NCI-H1092 (cell line): ENCODE data around the gene MTMR11.

Source experiments
- DNase-seq: peaks from one replicate; lab custom pipeline; 2025; lab: John Stamatoyannopoulos, UW

MTMR11 gene

DNA sequence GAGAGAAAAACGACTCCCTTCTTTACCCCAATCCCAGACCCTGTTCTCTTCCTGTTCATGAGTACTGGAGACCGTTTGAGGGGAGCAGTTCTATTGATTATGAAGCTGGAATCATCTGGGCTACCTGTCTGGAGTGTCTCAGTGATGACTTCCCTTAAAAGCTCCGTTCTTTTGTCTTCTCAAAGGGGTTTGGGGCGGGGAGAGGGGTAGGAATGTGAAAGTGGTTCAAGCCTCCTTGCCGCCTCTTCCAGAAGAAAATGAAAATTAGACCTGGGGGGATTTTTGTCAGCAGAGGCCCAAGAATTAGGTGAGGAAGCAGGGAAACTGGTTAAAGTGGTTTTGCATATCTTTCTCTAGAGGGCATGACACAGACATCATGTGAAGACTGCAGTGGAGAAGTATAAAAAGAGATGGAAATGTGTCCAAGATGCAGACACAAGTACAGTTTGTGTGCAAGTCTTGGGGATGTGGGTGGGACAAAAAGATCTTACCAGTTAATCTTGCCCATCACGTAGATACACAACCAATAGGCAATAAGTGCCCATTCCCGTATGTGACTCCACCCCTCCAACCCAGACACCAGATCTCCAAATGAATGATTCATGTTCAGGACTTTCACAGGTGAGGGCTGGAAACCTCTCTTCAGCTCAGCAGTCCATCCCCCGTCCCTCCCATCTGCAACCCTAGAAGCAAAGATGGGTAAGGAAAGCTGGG is 470 bp upstream of the MTMR11 start:
- DNase-seq: no peak

DNA sequence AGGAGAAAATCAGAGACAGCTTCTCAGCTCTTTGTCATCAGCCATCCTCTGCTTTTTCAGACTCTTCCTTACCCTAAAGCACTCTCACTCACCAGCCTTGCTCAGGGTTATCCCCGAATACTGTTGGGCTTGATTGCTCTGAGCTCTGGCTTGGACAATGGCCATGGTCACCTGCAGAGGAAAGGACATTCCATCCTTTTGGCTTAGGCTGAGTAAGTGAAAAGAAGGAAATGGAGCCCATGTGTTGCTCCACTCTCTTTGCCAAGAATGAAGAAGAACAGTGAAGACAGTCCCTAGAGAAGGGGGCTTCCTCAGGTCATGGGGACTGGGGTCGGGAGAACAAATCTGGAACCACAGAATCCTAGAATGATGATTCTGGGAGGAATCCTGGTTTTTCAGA is 2.3 kb downstream of the MTMR11 start:
- no peak for DNase-seq

DNA sequence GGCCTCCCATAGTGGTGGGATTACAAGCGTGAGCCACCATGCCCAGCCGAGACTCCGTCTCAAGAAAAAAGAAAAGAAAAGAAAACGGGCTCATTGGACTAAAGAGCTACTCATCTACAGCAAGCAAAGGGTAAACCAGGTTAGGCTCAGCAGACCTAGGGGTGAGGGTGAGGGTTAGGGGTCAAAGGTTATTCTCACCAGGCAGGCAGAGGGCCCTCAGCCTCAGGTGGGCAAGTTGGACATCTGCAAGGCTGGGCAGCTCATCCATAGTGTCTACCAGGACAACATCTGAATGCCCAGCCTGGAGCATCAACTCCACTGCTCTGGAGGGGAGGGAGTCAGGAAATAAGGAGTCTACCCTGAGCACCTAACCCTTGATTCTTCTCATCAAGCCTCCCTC is 3.5 kb downstream of the MTMR11 start:
- DNase-seq: no peak

DNA sequence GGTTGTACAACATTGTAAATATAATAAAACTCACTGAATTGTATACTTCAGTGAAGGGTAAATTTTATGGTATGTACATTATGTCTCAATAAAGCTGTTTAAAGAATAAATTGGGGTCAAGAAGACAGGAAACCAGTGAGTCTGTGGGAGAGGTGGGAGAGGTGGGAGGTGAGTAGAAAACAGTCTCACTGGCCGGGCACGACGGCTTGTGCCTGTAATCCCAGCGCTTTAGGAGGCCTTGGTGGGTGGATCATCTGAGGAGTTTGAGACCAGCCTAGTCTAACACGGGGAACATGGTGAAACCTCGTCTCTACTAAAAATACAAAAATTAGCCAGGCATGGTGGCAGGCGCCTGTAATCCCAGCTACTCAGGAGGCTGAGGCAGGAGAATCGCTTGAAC is 4.2 kb downstream of the MTMR11 start:
- DNase-seq: no peak

DNA sequence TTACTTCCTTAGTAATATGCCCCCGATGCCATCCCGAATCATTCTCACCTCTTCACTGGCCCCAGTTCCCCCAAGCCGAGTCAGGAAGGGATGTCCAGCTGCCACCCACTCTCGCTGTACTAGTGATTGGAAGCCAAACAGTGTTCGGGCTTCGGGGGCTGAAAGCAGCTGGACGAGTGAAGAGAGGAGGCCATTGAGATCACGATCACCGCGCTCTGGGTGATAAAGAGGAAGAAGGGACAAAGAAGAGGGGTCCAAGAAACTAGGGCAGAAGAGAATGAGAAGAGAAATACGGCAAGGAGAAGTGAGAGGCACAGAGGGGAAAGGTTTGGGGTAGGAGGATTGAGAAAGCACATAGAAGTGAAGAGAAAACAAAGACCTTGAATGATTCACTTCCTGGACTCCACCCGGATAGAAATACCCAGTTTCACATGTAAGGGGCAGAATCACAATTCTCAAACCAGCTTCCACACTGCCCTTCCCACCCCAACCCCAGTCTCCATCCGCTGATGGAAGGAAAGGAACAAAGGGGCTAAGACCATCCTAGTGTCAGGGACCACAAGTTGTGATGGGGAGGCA is 5.4 kb downstream of the MTMR11 start:
- DNase-seq: no peak

DNA sequence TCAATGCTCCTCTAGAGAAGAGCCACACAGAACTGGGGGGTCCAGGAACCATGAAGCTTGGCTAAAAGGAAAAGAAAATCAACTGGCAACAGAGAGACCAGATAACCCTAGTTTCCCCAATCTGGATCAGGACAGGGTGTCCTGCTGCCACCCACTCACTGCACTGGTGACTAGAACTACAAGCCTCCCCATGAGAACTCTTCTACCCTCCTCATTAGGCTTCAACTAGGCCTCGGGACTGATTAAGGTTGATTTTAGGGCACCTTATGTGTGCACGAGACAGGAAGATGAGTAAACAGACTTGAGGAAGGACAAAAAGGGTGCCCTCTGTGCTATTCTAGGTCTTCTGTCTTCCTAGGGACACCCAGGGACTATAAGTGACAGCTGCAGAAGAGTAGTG is 6.8 kb downstream of the MTMR11 start:
- no peak for DNase-seq

DNA sequence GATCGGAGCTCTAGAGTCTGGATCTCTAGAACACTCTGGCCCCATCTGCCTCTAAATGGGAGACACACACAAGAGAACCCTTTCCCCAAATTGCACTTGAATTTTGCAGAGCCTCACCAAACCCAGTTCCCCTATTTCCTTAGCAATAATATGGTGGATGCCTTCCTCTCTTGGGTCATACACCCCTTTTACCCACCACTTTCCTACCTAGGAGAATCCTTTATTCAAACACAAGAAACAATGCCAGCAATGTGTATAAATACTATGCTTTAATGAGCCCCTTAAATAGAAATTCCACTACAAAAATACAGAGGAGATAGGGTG is 8.3 kb downstream of the MTMR11 start:
- DNase-seq: no peak

DNA sequence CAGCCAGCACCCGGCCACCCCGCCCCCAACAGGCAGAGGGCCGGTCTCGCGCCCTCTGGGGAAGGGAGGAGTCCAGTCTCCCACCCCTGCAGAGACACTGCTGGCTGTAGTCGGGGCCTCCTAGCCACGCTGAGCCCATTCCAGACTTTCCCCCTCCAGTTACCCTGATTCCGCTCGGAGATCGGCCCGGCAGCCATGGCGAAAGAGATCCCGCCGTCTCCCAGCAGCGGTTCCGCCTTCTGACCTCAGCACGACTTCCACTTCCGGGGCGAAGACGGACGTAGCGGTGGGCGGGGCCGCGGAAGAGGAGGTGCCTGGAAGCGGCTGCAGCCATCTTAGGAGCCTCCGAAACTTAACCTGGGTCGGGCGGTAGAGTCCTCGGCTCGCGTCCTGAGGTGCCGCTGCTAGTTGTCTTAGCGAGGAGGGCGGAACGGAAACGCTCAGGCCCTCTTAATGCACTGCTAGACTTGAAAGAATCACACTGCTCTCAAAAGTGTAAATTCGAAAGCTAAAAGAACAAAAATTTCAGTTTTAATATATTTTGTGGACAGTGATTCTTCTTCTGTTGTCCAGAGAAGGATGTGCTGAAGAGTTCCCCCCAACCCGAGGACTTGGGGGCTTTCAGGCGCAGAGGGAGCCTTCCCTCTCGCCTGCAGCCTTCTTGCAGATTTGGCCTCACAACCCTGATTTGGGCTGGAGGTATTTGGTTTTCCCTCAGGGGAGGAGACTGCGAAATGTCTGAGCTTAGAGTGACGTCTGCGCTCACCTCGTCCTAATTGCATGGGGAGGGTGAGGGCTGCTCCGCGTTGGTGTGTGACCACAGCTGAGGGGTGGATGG is 8.9 kb downstream of the MTMR11 start, which contains the start of gene SF3B4:
SF3B4 (minus strand) TSS at position 241 of the 838 bp plus-strand sequence; CDS start at position 197, 44 bp downstream.
- DNase-seq: peak; percentile 95

DNA sequence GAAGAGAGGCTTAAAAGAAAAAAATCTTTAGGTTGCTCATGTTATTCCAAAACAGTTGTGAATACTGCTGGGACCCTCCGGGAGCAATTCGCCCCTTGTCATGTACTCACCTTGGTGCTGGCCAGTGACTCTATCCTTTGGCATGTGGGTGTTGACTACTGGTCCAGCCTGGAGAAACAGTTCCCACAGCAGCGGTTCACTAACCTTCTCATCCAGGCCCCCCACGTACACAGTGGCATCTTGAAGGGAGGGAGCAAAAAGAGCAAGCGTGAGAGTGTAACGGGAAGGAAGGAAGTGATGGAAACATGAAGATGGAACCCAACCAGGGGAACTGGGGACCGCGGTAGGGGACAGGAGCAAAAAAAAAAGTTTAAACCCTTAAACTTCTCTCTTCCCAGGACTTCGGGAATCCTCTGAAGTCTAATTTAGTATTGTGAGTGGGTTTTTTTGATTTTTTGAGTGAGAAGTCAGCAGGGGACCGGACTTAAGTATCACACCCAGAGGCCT is 9.6 kb downstream of the MTMR11 start:
- no peak for DNase-seq

DNA sequence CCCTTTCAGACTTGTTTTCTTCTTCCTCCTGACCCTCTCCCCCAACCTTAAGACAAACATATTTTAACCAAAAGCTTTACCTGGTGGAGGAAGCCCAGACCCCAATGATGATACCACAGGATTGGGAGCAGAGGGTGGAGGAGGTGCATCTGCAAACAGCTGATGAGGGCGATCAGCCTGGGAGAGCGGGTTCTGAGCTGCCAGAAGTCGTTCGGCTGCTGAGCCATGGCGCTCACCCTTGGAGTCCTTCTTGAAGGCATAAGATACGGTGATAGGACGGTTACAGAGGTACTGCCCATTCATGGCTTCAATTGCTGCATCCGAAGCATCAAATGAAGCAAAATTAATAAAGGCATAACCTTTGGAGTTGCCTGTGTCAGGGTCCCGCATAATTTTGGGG is 10.4 kb downstream of the MTMR11 start:
- DNase-seq: no peak

DNA sequence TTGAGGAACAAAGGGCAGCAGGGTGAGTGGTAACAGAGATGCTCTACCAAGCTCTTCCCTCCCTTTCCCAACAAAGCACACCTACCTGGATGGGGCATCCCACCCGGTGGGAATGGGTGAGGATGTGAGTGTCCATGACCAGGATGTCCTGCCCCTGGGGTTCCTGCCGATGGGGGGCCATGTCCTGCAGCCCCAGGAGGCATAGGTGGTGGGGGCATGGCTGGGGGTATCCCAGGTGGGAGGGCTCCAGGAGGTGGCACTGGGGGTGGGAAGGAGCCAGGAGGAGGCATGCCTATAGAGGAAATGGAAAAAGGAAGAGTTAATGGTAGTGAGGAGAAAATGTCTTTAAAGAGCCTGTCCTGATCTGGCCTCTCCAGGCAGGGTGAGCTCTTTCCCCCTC is 10.9 kb downstream of the MTMR11 start:
- DNase-seq: no peak

DNA sequence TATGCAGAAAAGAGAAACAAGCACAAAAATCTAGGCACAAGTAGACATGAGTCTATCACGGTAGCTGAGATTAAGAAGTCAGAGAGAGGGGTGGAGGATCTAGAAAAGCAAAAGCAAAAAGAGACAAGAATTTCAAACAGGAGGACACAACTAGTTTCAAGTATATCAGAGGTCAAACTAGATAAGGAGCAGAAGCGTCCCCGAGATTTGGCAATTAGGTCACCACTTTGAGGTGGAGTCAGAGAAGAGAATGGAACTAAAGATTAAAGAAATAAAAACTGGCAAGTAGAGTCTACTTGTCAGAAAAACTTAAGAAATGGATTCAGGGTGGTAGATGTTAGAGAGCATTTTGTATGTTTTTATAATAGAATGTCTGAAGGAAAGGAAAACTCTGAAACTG is 11.3 kb downstream of the MTMR11 start:
- DNase-seq: no peak

DNA sequence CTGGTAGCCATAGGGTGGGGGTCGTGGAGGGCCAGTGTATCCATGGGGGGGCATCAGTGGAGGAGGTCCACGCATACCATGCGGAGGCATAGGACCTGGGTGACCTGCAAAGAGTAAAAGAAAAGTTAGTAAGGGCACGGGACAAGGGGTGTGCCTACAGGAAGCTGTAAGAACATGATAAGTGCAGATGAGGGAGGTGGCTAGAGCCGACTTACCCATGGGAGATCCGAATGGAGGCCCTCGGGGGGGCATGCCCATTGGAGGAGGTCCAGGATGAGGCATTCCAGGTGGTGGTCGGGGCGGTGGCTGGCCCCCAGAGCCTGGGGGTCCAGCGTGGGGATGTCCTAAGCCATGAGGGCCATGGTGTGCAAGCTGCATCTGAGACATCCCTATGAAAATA is 13.1 kb downstream of the MTMR11 start:
- DNase-seq: no peak

DNA sequence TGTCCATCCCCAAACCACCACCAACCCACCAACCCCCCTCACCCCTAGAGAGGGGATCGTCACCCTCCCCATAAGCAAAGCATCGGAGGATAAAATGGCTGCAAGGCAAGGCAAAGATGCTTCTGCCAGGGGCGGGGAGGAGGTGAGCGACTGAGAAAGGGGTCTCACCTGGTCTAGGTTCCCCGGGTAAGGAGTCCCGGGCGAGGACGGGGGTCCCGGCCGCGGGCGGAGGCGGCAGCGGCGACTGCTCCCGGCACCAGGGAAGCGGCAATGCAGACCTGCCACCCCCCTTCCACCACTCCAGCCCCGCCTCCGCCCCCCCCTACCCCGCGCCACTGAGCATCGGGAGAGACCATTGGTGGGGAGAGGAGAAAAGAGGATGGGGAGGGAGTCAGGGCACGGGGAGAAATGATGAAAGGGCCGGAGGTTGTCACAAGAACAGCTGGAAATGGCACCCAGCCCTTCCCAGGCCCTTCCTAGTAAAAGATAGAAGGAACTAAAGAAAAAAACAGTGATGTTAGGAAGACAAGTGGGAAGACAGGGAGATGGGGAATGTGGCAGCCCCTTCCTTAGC is 19.0 kb downstream of the MTMR11 start, which contains the start of gene SV2A:
SV2A (minus strand) TSS at position 274 of the 574 bp plus-strand sequence. CDS start 4,004 bp downstream, outside the sequence.
- DNase-seq: peak; percentile 57

DNA sequence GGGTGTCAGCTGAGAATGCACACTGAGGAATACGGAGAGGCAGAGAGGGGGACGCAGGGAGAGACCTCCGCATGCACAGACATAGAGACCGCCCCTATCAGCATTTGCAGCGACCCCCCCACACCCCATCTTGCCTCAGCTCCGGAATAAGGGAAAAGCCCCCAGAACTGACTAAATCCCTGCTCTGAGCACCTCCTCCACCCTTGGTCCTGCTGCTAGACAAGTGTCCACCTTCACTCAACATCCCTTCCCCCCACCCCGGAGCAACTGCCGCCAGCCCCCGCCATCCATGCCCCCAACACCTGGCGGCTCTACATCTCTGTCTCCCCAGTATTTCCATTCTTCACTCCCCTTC is 19.8 kb downstream of the MTMR11 start:
- no peak for DNase-seq

DNA sequence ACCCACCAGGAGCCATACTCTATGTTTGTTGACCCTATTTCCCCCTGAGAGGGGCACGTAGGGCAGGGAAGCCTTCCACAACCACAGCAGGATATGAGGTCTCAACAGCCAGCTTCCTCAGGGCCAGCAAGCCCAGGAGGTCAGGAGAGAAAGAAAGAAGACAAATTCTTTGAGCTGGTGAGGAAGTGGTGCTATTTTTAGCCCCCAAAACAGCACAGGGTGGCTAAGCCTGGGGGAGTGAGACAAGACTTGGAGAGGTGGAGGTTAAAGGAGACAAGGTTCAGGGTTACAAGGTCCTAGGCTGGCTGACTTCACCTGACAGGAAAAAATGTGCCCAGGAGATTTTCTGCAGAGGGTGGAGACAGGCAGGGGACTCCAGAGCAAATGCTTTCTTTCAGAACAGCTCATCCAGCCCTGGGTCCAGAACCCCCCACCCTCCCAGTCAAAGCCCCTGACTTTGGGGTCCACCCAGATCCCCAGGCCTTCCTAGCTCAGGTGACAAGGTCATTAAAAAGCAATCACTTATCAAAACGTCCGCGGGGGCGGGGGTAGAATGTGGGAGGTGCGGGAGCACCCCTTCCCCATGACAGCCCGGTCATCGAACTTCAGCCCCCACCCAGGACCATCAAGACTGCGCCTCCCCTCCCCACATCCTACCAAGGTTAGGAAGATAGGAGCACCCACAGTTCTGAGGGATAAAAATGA is 20.3 kb downstream of the MTMR11 start:
- no peak for DNase-seq

DNA sequence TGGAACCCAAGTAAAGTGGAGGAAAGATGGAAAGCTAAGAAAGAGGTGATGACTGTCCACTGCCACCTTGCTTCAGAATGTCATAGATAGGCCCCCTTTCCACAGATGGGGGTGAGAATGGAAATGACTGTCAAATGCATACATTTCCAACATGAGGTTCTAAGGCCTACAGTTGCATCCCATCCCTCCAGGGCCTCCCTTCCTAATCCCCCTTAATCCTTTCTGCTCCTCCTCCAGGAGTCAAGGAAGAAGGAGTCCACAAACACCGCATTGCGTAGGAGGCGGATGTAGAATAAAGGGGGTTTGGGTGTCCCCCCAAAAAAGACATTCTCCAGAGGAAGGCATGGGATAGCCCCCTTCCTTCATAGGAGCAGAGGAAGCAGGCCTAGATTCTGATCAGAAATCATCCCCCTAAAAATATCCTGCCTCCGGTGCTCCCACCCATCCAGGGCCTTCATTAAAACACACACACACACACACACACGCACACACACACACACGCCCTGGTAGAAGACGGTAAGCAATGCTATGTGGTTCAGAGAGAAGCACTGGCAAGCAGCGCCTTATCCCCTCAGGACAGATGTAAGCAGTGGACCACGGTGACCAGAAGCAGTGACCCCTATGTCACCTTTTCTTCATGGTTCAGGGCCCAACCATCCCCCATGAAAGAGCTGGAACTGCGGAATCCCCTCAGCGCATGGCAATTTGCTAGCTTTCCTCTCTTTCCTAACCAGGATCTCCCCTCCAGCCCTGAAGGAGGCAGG is 21.1 kb downstream of the MTMR11 start:
- no peak for DNase-seq

DNA sequence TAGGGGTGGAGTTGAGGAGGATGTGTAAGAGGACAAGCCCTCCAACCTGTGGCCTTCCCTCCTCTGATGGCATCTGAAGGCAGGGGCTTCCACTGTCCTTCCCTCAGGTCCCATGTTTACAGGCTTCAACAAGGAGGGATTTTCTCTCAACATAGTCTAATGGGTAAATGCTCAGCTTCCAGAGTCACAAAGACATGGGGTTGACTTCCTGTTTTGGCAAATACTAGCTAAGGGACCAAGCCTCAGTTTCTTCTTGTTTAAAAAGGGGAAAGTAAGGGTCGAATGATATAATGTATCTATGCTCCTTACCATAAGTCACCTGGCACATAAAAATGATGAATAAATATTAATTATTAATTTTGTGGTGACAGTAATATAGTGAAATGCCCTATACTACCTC is 22.1 kb downstream of the MTMR11 start:
- no peak for DNase-seq

DNA sequence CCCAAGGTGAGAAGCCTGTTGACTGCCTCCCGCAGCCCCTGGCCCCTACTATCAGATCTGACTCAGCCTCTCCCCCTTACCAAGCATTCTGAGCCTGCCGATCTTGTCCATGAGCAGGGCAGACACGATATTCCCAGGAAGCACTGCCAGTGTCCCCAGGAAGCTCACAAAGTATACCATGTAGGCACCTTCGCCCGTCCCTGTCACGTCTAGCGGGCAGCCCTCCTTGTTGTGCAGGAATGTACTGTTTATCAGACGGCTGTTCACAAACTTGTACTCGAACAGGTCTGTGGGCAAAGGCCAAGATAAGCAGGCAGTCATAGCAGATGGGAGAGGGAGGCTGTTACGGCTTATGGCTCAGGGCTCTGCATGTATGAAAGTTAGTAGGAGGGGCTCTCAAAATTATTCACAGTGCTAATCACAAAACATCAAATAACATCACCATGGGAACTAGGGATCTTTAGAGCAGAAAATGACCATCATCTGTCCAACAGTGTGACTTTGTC is 30.1 kb downstream of the MTMR11 start:
- no peak for DNase-seq

DNA sequence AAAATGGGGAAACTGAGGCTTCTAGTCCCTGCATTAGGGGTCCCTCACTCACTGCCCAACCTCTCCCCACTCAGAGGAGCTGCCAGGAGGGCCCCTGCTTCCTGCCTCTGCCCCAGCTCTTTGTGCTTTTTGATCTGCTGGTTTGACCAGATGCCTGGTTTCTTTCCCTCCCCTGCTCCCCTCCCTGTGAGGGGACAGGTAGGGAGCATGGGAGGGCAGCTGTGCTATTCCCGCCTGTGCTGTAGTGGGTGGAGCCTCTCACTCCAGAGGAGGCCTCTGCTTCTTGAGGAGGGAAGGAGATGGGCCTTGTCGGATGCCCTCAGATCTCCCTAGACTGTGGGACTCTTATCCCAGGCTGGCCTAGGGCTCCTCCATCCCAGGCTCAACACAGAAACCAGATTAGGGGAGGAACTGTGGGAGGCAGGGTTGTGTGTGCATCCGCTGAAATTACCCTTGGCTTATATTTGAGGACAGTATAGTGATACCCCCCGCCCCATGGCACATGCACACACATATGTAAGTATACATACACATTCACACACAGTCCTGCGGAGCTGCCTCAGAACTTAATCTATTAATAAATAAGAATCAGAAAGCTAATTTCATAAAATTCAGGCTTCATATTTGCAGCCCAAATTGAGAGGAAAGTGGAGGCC is 32.7 kb downstream of the MTMR11 start:
- no peak for DNase-seq
